HEK293 (cell line): ENCODE measurements around the gene ITPR2.

ENCODE experiments used
- CTCF ChIA-PET: fragments of 350-600 bp; formaldehyde crosslinking; extraction: SDS; loops from one replicate; lab custom pipeline; 2021; ENCODE audit warnings: antibody characterized with exemption; lab: Yijun Ruan, JAX
- POLR2A ChIA-PET: fragments of 300-600 bp; formaldehyde crosslinking; extraction: SDS; loops from one replicate; lab custom pipeline; 2020; ENCODE audit warnings: antibody characterized with exemption, inconsistent platforms; lab: Yijun Ruan, JAX
- H3K27ac ChIP-seq: fragments of 200-500 bp; sonication (Bioruptor generic); 2 replicates; pipeline ENCODE4 v1.5.1; 2014; ENCODE audit warnings: low read depth, low read length, control low read depth, inconsistent platforms; ENCODE audit errors: extremely low read depth
- H3K36me3 ChIP-seq, 2 experiments: fragments of 200-500 bp in 1 of 2; sonication (Bioruptor generic) in 1 of 2; 1 replicate in 1 of 2; 2 replicates in 1 of 2; pipeline ENCODE4 v1.5.1; 2014 to 2017; ENCODE audit warnings: inconsistent platforms in 2 of 2, low read length in 2 of 2; ENCODE audit not compliant: control insufficient read depth in 2 of 2, insufficient read depth in 1 of 2
- H3K4me1 ChIP-seq: fragments of 200-500 bp; sonication (Bioruptor generic); 2 replicates; pipeline ENCODE4 v1.5.1; 2014; ENCODE audit warnings: mild to moderate bottlenecking, low read length, inconsistent platforms; ENCODE audit not compliant: control insufficient read depth, insufficient read depth
- H3K4me3 ChIP-seq: 2 replicates; pipeline ENCODE4 v1.5.1; 2011; ENCODE audit warnings: low read depth, mild to moderate bottlenecking, control low read depth, low read length, moderate library complexity
- H3K9me3 ChIP-seq: fragments of 200-500 bp; sonication (Bioruptor generic); 2 replicates; pipeline ENCODE4 v1.5.1; 2014; ENCODE audit warnings: low read depth, low read length, inconsistent platforms; ENCODE audit not compliant: control insufficient read depth, insufficient read depth
- GLI4 ChIP-seq: fragments of 450-650 bp; formaldehyde crosslinking; IDR thresholded peaks from 2 replicates; pipeline ENCODE4 v1.5.1; 2016; ENCODE audit warnings: missing biosample characterization, missing genetic modification characterization
- IKZF3 ChIP-seq: fragments of 450-650 bp; IDR thresholded peaks from 2 replicates; pipeline ENCODE4 v1.5.0; 2018; ENCODE audit warnings: missing biosample characterization, mild to moderate bottlenecking, missing genetic modification characterization, moderate library complexity
- REPIN1 ChIP-seq: fragments of 450-650 bp; formaldehyde crosslinking; IDR thresholded peaks from 2 replicates; pipeline ENCODE4 v1.5.1; 2017; ENCODE audit warnings: missing biosample characterization, missing genetic modification characterization, low read depth
- SCRT1 ChIP-seq: fragments of 450-650 bp; formaldehyde crosslinking; IDR thresholded peaks from 2 replicates; pipeline ENCODE4 v1.5.1; 2016; ENCODE audit warnings: missing biosample characterization, missing genetic modification characterization, borderline replicate concordance
- SCRT2 ChIP-seq: fragments of 450-650 bp; formaldehyde crosslinking; IDR thresholded peaks from 2 replicates; pipeline ENCODE4 v1.5.1; 2016; ENCODE audit warnings: missing biosample characterization, missing genetic modification characterization
- SP3 ChIP-seq: fragments of 450-650 bp; formaldehyde crosslinking; IDR thresholded peaks from 2 replicates; pipeline ENCODE4 v1.5.1; 2016; ENCODE audit warnings: missing biosample characterization, missing genetic modification characterization
- ZBTB21 ChIP-seq: fragments of 450-650 bp; formaldehyde crosslinking; IDR thresholded peaks from 2 replicates; pipeline ENCODE4 v1.5.1; 2017; ENCODE audit warnings: missing biosample characterization, missing genetic modification characterization
- ZIC2 ChIP-seq: fragments of 450-650 bp; formaldehyde crosslinking; IDR thresholded peaks from 2 replicates; pipeline ENCODE4 v1.5.1; 2016; ENCODE audit warnings: missing biosample characterization, missing genetic modification characterization
- ZNF112 ChIP-seq: fragments of 450-650 bp; formaldehyde crosslinking; IDR thresholded peaks from 2 replicates; pipeline ENCODE4 v1.5.0; 2017; ENCODE audit warnings: missing biosample characterization, missing genetic modification characterization
- ZNF146 ChIP-seq: fragments of 450-650 bp; formaldehyde crosslinking; IDR thresholded peaks from 2 replicates; pipeline ENCODE4 v1.5.1; 2016; ENCODE audit warnings: missing biosample characterization, missing genetic modification characterization
- ZNF23 ChIP-seq: fragments of 450-650 bp; formaldehyde crosslinking; IDR thresholded peaks from 2 replicates; pipeline ENCODE4 v1.5.1; 2016; ENCODE audit warnings: missing biosample characterization, missing genetic modification characterization, borderline replicate concordance
- ZNF366 ChIP-seq: fragments of 450-650 bp; formaldehyde crosslinking; conservative IDR thresholded peaks from 2 replicates; pipeline ENCODE4 v1.5.1; 2016; ENCODE audit warnings: missing biosample characterization, missing genetic modification characterization
- ZNF501 ChIP-seq: fragments of 450-650 bp; formaldehyde crosslinking; IDR thresholded peaks from 2 replicates; pipeline ENCODE4 v1.5.1; 2016; ENCODE audit warnings: missing biosample characterization, missing genetic modification characterization
- ZNF549 ChIP-seq: fragments of 450-650 bp; IDR thresholded peaks from 2 replicates; pipeline ENCODE4 v1.5.1; 2018; ENCODE audit warnings: missing biosample characterization, missing genetic modification characterization, mild to moderate bottlenecking, inconsistent platforms, moderate library complexity
- ZNF654 ChIP-seq: fragments of 450-650 bp; formaldehyde crosslinking; IDR thresholded peaks from 2 replicates; pipeline ENCODE4 v1.5.1; 2016; ENCODE audit warnings: low read depth, missing biosample characterization, missing genetic modification characterization
- ZNF664 ChIP-seq: fragments of 450-650 bp; formaldehyde crosslinking; IDR thresholded peaks from 2 replicates; pipeline ENCODE4 v1.5.1; 2016; ENCODE audit warnings: missing biosample characterization, missing genetic modification characterization
- ZNF707 ChIP-seq: fragments of 450-650 bp; formaldehyde crosslinking; IDR thresholded peaks from 2 replicates; pipeline ENCODE4 v1.5.1; 2016; ENCODE audit warnings: missing biosample characterization, missing genetic modification characterization
- ZNF768 ChIP-seq: fragments of 450-650 bp; formaldehyde crosslinking; IDR thresholded peaks from 2 replicates; pipeline ENCODE4 v1.5.1; 2018; ENCODE audit warnings: missing biosample characterization, mild to moderate bottlenecking, missing genetic modification characterization
- ZNF777 ChIP-seq: fragments of 450-650 bp; formaldehyde crosslinking; IDR thresholded peaks from 2 replicates; pipeline ENCODE4 v1.5.1; 2017; ENCODE audit warnings: missing biosample characterization, missing genetic modification characterization, borderline replicate concordance
- TF ChIP-seq, protein P1 (sequence below): fragments of 450-650 bp; formaldehyde crosslinking; IDR thresholded peaks from 2 replicates; pipeline ENCODE4 v1.5.1; 2016; ENCODE audit warnings: missing biosample characterization, missing genetic modification characterization
- TF ChIP-seq, protein P2 (sequence below): fragments of 450-650 bp; formaldehyde crosslinking; optimal IDR thresholded peaks from 2 replicates; pipeline ENCODE3; 2016; ENCODE audit warnings: missing biosample characterization, mild to moderate bottlenecking, missing genetic modification characterization
- TF ChIP-seq, protein P3 (sequence below): fragments of 450-650 bp; formaldehyde crosslinking; IDR thresholded peaks from 2 replicates; pipeline ENCODE4 v1.5.1; 2016; ENCODE audit warnings: missing biosample characterization, missing genetic modification characterization

Gene ITPR2

DNA sequence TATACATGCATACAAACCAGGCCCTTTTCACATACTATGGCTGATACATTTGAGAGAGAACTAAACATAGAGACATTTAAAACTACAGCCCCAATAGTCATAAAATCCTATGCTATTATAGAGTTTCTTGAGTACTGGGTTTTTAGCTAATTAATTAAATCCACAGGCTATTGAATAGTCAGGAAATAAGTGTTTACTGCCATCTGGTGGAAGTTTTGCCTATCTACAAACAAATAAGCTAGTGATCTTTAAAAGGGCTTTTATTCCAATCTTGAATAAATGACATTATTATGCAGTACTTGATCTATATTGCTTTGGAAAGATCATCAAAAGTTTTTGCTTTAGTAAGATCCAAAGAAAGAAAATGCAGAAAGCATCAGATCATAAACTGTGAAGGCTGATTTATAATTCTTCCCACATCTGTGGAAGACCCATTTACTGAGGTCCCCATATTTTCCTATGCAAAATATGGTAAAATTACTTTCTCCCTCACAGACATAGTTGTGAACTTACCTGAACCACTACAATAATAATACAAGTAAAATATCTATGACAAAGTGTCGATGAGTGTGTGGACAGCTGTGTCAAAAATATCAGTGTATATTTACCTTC is 131.3 kb downstream of the ITPR2 start:
- Histone ChIP-seq H3K4me3 (no peak overlapping the region), H3K9me3 (no peaks in the 10 kb centered on the region), H3K4me1 (peaks cover 5% of the 10 kb centered on the region; the same call in 1 of the 2 replicates), H3K36me3 (no peaks in the 10 kb centered on the region), H3K27ac (no peak overlapping the region)
- TF ChIP-seq SCRT1 (tag by site-specific recombination) (peak; percentile 67; the same call in 1 of the 2 replicates), ZIC2 (tag by site-specific recombination) (no peak), ZNF664 (tag by site-specific recombination) (peak; percentile 48; the same call in 1 of the 2 replicates), ZNF112 (tag by site-specific recombination) (no peak), SCRT2 (tag by site-specific recombination) (peak; percentile 82), ZNF654 (peak; percentile 79), ZBTB21 (tag by site-specific recombination) (no peak)
- ChIA-PET CTCF (interaction anchor here (0.5 to 2.4 kb wide), 25 partner anchors 9 to 1110 kb away, joined by 3 to 18 read pairs (median 4); no protein-coding TSS in a partner anchor), POLR2A (no interaction called here)

DNA sequence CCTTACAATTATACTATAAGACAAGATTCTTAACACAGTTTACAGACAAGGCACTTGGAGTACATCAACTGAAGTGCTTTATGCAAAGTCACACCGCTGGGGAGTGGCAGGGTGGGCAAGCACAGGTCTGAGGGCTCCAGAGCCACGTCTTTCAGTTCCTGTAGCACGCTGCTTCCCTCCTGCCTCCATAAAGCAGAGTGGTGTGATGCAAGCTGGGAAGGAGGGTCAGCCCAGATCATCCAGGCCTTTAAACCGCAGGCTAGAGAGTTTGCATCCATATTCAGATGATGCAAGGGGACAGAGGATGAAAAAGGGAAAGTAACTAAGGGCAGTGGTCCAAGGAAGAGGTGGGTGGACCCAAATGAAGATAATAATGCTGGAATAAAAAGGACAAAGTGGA is 132.6 kb downstream of the ITPR2 start:
- ChIA-PET CTCF (interaction anchor here (0.6 to 1.9 kb wide), 7 partner anchors 8 to 267 kb away, joined by 3 to 17 read pairs (median 5); no protein-coding TSS in a partner anchor), POLR2A (no interaction called here)
- TF ChIP-seq ZNF549 (tag by site-specific recombination) (no peak), ZNF768 (tag by site-specific recombination) (no peak), ZNF23 (tag by site-specific recombination) (no peak), ZNF146 (tag by site-specific recombination) (no peak), ZNF664 (tag by site-specific recombination) (no peak), IKZF3 (tag by site-specific recombination) (no peak), ZNF501 (tag by site-specific recombination) (no peak), GLI4 (no peak), ZNF777 (no peak), ZNF366 (tag by site-specific recombination) (no peak), REPIN1 (tag by site-specific recombination) (no peak), SP3 (tag by site-specific recombination) (no peak), ZNF707 (tag by site-specific recombination) (no peak)
- TF ChIP-seq, protein P1, sequence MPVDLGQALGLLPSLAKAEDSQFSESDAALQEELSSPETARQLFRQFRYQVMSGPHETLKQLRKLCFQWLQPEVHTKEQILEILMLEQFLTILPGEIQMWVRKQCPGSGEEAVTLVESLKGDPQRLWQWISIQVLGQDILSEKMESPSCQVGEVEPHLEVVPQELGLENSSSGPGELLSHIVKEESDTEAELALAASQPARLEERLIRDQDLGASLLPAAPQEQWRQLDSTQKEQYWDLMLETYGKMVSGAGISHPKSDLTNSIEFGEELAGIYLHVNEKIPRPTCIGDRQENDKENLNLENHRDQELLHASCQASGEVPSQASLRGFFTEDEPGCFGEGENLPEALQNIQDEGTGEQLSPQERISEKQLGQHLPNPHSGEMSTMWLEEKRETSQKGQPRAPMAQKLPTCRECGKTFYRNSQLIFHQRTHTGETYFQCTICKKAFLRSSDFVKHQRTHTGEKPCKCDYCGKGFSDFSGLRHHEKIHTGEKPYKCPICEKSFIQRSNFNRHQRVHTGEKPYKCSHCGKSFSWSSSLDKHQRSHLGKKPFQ (tag by site-specific recombination), result no peak
- TF ChIP-seq, protein P2, sequence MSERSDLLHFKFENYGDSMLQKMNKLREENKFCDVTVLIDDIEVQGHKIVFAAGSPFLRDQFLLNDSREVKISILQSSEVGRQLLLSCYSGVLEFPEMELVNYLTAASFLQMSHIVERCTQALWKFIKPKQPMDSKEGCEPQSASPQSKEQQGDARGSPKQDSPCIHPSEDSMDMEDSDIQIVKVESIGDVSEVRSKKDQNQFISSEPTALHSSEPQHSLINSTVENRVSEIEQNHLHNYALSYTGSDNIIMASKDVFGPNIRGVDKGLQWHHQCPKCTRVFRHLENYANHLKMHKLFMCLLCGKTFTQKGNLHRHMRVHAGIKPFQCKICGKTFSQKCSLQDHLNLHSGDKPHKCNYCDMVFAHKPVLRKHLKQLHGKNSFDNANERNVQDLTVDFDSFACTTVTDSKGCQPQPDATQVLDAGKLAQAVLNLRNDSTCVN (tag by site-specific recombination), result no peak
- TF ChIP-seq, protein P3, sequence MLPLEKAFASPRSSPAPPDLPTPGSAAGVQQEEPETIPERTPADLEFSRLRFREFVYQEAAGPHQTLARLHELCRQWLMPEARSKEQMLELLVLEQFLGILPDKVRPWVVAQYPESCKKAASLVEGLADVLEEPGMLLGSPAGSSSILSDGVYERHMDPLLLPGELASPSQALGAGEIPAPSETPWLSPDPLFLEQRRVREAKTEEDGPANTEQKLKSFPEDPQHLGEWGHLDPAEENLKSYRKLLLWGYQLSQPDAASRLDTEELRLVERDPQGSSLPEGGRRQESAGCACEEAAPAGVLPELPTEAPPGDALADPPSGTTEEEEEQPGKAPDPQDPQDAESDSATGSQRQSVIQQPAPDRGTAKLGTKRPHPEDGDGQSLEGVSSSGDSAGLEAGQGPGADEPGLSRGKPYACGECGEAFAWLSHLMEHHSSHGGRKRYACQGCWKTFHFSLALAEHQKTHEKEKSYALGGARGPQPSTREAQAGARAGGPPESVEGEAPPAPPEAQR (tag by site-specific recombination), result no peak
- H3K4me1 ChIP-seq, result peaks cover 5% of the 10 kb centered on the region; the same call in 1 of the 2 replicates
- no peak overlapping the region for H3K4me3 ChIP-seq
- no peaks in the 10 kb centered on the region for H3K36me3 ChIP-seq
- no peak overlapping the region for H3K27ac ChIP-seq
- no peaks in the 10 kb centered on the region for H3K9me3 ChIP-seq
